Astrocyte of the spinal cord (primary cell): Measurements from ENCODE around the gene TXLNA.
"Not testable (repeated sequence)": the region's sequence is repeated elsewhere in the genome, so short reads cannot be mapped to it uniquely, and the experiment has no call there.

ENCODE experiments used
- DNase-seq: peaks from one replicate; pipeline ENCODE4 v3.0.0; 2011; ENCODE audit warnings: low read depth, low spot score
- H3K4me3 ChIP-seq: 2 replicates; pipeline ENCODE4 v1.5.1; 2011; ENCODE audit warnings: low read depth, mild to moderate bottlenecking, low read length, moderate library complexity
- CTCF ChIP-seq: IDR thresholded peaks from 2 replicates; pipeline ENCODE4 v1.5.1; 2012; ENCODE audit warnings: low read depth, mild to moderate bottlenecking, low read length, inconsistent platforms
- in situ Hi-C: cut with HindIII; loops from 2 replicates; pipeline ENCODE4 v1.10.0; 2017; ENCODE audit warnings: low sequenced_read_pairs

TXLNA gene

GRCh38 chr1:32179443-32180185 lies at the start of gene TXLNA:
TXLNA (plus strand) TSS chr1:32179675; CDS start chr1:32180346, 671 bp downstream.
- DNase-seq, result peak; percentile 94
- in situ Hi-C loops, result no loop called here
- peak within 1 kb of the TSS; percentile 73 for H3K4me3 ChIP-seq
- TF ChIP-seq CTCF, result no peak

- DNase-seq, in situ Hi-C loops, H3K4me3 ChIP-seq: not testable (repeated sequence)
Observed at GRCh38 chr1:32133950-32134280, 45.6 kb upstream of the TXLNA start.

DNA sequence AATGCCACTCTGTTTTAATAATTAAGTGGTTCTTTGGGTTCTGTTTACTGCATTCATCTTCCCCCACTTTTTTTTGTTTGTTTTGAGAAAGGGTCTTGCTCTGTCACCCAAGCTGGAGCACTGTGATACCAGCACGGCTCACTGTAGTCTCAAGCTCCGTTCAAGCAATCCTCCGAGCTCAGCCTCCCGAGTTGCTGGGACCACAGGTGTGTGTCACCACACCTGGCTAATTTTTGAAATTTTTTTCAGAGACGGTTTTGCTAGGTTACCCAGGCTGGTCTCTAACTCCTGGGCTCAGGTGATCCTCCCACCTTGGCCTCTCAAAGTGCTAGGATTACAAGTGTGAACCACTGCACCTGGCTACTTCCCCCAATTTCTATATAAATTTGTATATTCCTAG lies 42.4 kb upstream of the TXLNA start:
- in situ Hi-C loops, result no loop called here
- no peak overlapping the region for H3K4me3 ChIP-seq
- no peak for TF ChIP-seq CTCF
- DNase-seq, result no peak

- TF ChIP-seq CTCF, result no peak
- H3K4me3 ChIP-seq, result no peak overlapping the region
- in situ Hi-C loops, result no loop called here
Observed at GRCh38 chr1:32138965-32139364, 40.5 kb upstream of the TXLNA start.

GRCh38 chr1:32142446-32143301 lies 36.8 kb upstream of the TXLNA start:
- TF ChIP-seq CTCF, result no peak
- peak; percentile 86 for DNase-seq
- in situ Hi-C loops, result no loop called here
- H3K4me3 ChIP-seq, result no peak overlapping the region

More at GRCh38 chr1:32138965-32139364, 40.5 kb upstream of the TXLNA start:
- DNase-seq, result peak; percentile 53

DNA sequence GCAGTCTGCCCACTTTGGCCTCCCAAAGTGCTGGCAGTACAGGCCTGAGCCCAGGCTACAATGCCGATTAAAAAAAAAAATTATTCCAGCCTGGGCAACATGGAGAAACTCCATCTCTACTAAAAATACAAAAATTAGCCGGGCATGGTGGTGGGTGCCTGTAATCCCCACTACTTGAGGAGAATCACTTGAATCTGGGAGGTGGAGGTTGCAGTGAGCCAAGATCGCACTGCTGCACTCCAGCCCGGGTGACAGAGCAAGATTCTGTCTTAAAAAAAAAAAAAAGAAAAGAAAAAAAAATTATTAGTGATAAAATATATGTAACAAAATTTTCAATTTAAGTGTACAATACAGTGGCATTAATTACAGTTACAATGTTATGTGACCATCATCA lies 36.2 kb upstream of the TXLNA start:
- H3K4me3 ChIP-seq, in situ Hi-C loops, DNase-seq: not testable (repeated sequence)

DNA sequence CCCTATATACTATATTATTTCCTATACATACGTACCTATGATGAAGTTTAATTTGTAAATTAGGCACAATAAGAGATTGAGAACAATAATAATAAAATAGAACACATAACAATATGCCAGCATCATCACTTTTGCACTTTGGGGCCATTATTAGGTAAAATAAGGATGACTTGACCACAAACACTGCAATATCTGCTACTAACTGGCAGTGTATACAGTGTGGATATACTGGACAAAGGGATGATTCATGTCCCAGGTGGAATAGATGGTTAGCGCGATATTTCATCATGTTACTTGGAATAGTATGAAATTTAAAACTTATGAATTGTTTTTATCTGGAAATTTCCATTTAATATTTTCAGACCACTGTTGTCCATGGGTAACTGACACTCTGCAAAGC lies 35.4 kb upstream of the TXLNA start:
- no peak for DNase-seq
- in situ Hi-C loops, result no loop called here
- no peak overlapping the region for H3K4me3 ChIP-seq
- no peak for TF ChIP-seq CTCF

- in situ Hi-C loops, DNase-seq, H3K4me3 ChIP-seq: not testable (repeated sequence)
Observed at GRCh38 chr1:32147799-32148198, 31.7 kb upstream of the TXLNA start.
